GM12878 (cell line): Measurements from ENCODE around the gene CDC42BPA.

Experiments
- ASH2L ChIP-seq: fragments of 300-600, 200-600 bp; sonication (generic); IDR thresholded peaks from 2 replicates; pipeline ENCODE4 v1.6.1; 2017; ENCODE audit warnings: low read depth, mild to moderate bottlenecking, borderline replicate concordance
- BMI1 ChIP-seq: fragments of 450-650 bp; IDR thresholded peaks from 2 replicates; pipeline ENCODE4 v1.6.1; 2016; ENCODE audit warnings: mild to moderate bottlenecking, moderate library complexity, borderline replicate concordance
- CHD4 ChIP-seq: fragments of 200-600 bp; sonication (generic); IDR thresholded peaks from 2 replicates; pipeline ENCODE4 v1.6.1; 2016; ENCODE audit warnings: mild to moderate bottlenecking
- CREM ChIP-seq: IDR thresholded peaks from 2 replicates; pipeline ENCODE4 v1.6.1; 2014; ENCODE audit warnings: antibody characterized with exemption, low read depth
- E2F8 ChIP-seq: fragments of 450-650 bp; IDR thresholded peaks from 2 replicates; pipeline ENCODE4 v1.6.1; 2018; ENCODE audit warnings: mild to moderate bottlenecking, low read depth, moderate library complexity; ENCODE audit not compliant: partially characterized antibody
- MAX ChIP-seq: IDR thresholded peaks from 2 replicates; pipeline ENCODE4 v1.6.1; 2012; ENCODE audit warnings: low read depth, low read length, improper control_type of control experiment
- POLR2A ChIP-seq: IDR thresholded peaks from 2 replicates; pipeline ENCODE4 v1.6.1; 2011; ENCODE audit warnings: low read depth, mild to moderate bottlenecking, low read length
- RAD21 ChIP-seq: IDR thresholded peaks from 2 replicates; pipeline ENCODE4 v1.6.1; 2011; ENCODE audit warnings: mild to moderate bottlenecking, low read depth, low read length, moderate library complexity; ENCODE audit not compliant: insufficient read depth
- SIN3A ChIP-seq: IDR thresholded peaks from 2 replicates; pipeline ENCODE4 v1.6.1; 2012; ENCODE audit warnings: low read depth, low read length, improper control_type of control experiment
- SMAD1 ChIP-seq: fragments of 450-650 bp; IDR thresholded peaks from 2 replicates; pipeline ENCODE4 v1.6.1; 2018; ENCODE audit warnings: mild to moderate bottlenecking, low read depth; ENCODE audit not compliant: partially characterized antibody
- TAF1 ChIP-seq: IDR thresholded peaks from 2 replicates; pipeline ENCODE4 v1.6.1; 2011; ENCODE audit warnings: mild to moderate bottlenecking, low read depth, low read length, borderline replicate concordance
- ZBTB11 ChIP-seq: fragments of 450-650 bp; formaldehyde crosslinking; IDR thresholded peaks from 2 replicates; pipeline ENCODE4 v1.5.0; 2022; ENCODE audit warnings: mild to moderate bottlenecking, missing genetic modification characterization
- ZNF24 ChIP-seq: fragments of 450-650 bp; IDR thresholded peaks from 2 replicates; pipeline ENCODE4 v1.6.1; 2017; ENCODE audit warnings: antibody characterized with exemption, mild to moderate bottlenecking

- TF ChIP-seq TAF1: no peak
- no peak for TF ChIP-seq RAD21
- TF ChIP-seq MAX: no peak
- TF ChIP-seq SIN3A: no peak
- TF ChIP-seq POLR2A: no peak
- TF ChIP-seq ASH2L: no peak
- no peak for TF ChIP-seq CREM
- TF ChIP-seq CHD4: no peak
- no peak for TF ChIP-seq E2F8
- no peak for TF ChIP-seq SMAD1
- TF ChIP-seq BMI1: no peak
- TF ChIP-seq ZBTB11 (CRISPR knock-in tag): no peak
- TF ChIP-seq ZNF24: no peak
These were observed 315.7 kb downstream of the CDC42BPA start for GRCh38 chr1:227002531-227003049.
